Measurements from ENCODE around the gene CLNK. TPM values are rescaled to one million over a fixed set of nuclear protein-coding genes. Genes with fewer than 3 reads are reported as not detected.

Gene CLNK
- total and polyA plus RNA-seq, 2 of the 8 experiments (the other 6 are each of a cell fraction or from before 2014, with no cell fraction given), result not detected

DNA sequence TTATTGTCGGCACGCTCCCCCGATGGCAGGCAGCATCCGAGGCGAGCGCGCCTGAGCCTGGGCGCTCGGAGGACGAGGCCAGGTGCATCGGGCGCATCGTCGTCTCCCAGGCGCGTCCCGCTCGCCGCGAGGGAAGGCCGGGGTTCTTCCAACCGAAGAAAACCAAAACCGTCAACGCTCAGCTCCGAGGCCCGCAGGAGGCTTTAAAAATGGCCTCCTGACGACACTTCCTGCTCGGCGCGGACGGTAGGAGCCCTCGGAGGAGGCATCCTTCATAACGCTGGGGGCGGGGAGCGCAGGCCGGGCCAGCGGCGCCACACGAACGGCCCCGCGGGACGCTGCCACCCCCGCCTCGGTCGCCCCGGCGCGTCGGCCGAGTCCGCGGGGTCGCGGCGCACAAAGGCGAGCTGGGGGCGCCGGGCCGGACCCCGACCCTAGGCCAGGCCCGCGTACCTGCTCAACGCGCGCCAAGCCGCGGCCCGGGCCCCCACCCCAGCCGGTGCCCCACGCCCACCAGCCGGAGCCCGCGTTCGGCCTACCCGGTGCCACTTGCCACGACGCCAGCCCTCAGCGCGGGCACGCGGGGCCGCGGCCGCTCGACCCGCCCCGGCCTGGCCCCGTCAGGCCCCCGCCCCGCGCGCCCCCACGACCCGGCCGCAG is 227.8 kb downstream of the CLNK start (continued):
- peak; percentile 59 for TF ChIP-seq KDM4A (IDR thresholded peaks at IDR 0.05; ENCODE audit: low read depth, low read length, severe bottlenecking)
- TF ChIP-seq RBBP5 (IDR thresholded peaks at IDR 0.05; ENCODE audit: borderline replicate concordance, low read depth, low read length), result no peak; the same call in 1 of the 2 replicates
